ENCODE measurements around the gene GAA.

The GAA gene

GRCh38 chr17:80104956-80105375 lies 3.6 kb downstream of the GAA start:
- DNase-seq, result no peak

DNA sequence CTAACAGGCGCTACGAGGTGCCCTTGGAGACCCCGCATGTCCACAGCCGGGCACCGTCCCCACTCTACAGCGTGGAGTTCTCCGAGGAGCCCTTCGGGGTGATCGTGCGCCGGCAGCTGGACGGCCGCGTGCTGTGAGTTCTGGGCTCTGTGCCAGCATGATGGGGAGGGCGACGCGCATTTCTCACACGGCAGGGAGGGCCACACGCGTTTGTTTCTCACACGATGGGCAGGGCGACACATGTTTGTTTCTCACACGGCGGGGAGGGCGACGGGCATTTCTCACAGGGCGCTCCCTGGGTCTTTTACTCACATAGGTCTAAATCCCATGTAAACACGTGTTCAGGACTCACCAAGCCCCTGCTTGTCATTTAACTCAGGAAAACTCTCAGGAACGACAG lies 4.4 kb downstream of the GAA start:
- DNase-seq, result no peak

DNA sequence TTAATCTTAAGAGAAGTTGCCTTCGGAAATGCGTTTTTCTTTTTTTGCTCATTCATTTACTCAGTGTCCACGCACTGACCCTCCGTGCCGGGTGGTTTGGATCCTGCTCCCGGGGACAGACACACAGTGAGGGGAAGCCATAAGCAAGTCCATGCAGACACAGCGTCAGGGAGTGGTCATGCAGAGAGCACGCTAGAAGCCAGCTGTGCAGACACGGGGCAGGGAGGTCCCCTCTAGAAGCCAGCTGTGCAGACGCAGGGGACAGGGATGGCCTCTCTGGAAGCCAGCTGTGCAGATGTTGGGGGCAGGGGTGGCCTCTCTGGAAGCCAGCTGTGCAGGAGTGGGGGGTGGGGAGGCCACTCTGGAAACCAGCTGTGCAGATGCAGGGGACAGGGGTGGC lies 4.8 kb downstream of the GAA start:
- DNase-seq, result no peak

- no peak for DNase-seq
Measured at GRCh38 chr17:80106751-80107150, 5.4 kb downstream of the GAA start.

- DNase-seq, result no peak
Measured at GRCh38 chr17:80107231-80108021, 6.0 kb downstream of the GAA start.

DNA sequence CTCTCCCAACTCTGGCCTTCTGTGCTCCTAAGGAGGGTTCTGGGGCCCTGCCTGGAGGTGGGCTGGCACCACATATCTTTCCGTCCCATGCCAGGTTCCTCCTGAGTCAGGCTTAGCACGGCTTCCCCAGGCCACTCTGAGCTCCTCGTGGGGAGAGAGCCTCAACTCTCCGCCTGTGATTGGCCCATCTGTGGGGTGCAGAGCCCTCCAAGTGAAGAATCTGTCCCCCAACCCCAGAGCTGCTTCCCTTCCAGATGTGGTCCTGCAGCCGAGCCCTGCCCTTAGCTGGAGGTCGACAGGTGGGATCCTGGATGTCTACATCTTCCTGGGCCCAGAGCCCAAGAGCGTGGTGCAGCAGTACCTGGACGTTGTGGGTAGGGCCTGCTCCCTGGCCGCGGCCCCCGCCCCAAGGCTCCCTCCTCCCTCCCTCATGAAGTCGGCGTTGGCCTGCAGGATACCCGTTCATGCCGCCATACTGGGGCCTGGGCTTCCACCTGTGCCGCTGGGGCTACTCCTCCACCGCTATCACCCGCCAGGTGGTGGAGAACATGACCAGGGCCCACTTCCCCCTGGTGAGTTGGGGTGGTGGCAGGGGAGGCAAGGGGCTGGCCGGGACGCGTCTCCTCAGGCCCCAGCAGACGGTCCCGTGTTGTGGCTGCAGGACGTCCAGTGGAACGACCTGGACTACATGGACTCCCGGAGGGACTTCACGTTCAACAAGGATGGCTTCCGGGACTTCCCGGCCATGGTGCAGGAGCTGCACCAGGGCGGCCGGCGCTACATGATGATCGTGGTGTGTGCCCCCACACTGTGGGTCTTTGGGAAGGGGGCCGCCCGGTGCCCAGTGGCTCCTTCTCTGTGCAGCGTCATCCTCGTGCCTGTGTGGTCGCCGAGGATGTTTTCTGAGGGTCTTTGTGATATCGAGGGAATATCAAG lies 6.9 kb downstream of the GAA start:
- peak; percentile 17 for DNase-seq

DNA sequence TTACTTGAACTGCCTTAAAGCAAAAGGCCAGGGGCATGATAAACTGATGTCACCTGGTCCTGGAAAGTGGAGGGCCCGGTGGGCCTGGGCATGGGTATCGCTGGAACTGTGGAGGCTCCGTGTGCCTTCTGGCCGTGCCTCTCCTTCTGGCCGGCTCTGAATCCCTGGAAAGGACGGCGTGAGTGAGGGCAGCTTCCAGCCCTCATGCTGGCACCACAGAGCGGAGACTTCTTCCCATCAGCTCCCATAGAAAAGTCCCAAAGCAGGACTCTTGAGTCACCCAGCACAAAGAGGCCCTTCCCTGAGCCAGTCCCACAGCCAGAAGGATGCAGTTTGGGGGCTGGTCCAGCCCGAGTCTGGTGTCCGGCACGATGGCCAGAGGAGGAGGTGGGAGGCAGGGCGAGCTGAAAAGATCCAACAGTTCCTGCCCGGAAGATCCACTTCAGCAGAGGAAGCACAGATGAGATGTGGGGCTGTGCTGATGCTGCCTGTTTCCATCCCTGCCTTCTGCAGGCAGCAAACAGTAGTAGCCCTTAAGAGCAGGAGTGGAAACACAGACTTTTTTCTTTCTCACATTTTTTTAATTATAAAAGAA lies 7.8 kb downstream of the GAA start:
- no peak for DNase-seq

- DNase-seq, result peak; percentile 23
Measured at GRCh38 chr17:80109713-80110446, 8.5 kb downstream of the GAA start.

DNA sequence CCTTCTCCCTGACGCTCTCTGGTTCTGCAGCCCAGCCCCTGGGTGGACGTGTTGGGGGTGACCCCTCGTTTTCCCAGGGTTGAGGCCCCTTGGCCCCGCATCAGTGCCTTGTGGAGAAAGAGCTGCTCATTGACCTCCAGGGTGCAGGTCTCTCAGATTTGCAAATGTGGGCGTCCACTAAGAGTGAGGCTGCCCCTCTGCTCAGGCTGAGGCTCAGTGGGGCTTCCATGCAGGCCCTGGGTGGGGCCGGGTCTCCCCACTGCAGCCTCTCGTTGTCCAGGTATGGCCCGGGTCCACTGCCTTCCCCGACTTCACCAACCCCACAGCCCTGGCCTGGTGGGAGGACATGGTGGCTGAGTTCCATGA lies 9.0 kb downstream of the GAA start:
- DNase-seq, result no peak

DNA sequence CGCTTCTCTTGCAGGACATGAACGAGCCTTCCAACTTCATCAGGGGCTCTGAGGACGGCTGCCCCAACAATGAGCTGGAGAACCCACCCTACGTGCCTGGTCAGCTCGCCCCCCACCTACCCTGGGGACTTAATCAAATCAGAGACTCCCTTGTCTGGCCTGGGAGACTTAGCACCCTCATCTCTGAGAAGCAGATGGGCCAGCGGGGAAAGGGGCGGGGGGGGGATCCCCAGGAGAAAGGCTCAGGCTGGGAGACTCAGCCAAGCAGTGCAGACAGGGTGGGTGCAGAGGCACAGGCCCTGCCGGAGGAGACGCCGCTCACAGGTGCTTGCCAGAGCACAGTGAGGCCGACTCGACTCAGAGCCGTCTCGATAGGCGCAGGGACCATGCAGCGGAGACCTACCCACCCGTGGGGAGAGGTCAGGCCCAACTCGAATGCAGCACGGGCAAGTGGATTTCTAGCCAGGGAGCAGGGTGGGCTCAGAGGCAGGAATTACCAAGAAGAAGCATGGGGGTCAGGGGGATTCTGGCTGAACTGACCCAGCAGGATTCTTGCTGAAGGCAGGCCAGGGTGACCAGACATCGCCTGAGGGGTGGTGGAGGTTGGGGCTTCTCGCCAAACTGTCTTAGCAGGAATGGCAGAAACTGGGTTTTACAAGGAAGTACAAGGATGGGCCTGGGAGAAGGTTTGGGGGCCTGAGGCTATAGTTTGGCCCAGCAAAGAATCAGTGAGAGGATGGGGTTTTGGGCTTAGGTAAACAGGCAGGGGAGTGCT lies 9.7 kb downstream of the GAA start:
- DNase-seq, result no peak

GRCh38 chr17:80111702-80112470 lies 10.5 kb downstream of the GAA start:
- no peak for DNase-seq

DNA sequence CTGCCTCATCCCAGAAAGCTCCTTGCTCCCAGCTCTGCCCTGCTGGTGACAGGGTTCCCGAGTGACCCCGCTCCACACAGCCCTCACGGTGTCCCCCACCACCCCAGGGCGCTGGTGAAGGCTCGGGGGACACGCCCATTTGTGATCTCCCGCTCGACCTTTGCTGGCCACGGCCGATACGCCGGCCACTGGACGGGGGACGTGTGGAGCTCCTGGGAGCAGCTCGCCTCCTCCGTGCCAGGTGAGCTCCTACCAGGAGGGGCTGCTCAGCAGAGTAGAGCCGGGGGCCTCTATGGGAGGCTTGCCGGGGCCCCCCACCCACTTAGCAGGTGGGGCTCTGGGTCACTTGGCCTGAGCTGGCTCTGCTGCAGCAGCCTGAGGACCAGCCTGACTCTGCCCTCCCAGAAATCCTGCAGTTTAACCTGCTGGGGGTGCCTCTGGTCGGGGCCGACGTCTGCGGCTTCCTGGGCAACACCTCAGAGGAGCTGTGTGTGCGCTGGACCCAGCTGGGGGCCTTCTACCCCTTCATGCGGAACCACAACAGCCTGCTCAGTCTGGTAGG lies 11.2 kb downstream of the GAA start:
- no peak for DNase-seq

- DNase-seq, result no peak
Measured at GRCh38 chr17:80113033-80113484, 11.7 kb downstream of the GAA start.

DNA sequence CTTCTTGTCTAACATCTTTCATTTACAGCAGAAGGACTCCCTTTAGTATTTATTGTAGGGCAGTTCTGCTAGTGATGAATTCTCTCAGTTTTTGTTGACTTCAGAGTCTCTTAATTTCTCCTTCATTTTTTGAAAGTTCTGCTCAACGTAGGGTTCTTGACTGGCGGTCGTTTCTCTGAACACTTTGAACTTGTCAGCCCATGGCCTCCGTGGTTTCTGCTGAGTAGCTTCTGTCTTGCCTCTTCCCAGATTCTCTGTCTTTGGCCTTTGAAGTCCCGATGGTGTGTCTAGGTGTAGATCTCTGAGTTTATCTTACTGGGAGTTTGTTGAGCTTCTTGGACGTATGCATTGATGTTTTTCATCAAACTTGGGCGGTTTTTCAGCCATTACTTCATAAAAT lies 13.4 kb downstream of the GAA start:
- DNase-seq, result no peak

- no peak for DNase-seq
Measured at GRCh38 chr17:80115159-80115558, 13.8 kb downstream of the GAA start.

- DNase-seq, result no peak
Measured at GRCh38 chr17:80116276-80116920, 15.0 kb downstream of the GAA start.

DNA sequence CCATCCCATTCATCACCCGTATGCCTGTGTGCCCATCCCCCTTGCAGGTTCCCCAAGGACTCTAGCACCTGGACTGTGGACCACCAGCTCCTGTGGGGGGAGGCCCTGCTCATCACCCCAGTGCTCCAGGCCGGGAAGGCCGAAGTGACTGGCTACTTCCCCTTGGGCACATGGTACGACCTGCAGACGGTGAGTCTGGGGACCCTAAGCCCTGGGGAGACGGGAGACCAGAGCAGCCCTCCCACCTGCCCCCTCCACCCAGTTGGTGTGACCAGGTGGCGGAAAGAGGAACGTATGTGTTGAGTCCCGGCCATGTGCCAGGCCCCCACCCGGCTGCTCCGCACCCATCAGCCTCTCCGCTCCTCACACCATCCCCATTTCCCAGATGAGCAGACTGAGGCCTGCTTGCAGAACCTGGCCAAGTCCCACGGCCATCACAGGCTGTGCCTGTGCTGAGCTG lies 15.6 kb downstream of the GAA start:
- DNase-seq, result no peak

DNA sequence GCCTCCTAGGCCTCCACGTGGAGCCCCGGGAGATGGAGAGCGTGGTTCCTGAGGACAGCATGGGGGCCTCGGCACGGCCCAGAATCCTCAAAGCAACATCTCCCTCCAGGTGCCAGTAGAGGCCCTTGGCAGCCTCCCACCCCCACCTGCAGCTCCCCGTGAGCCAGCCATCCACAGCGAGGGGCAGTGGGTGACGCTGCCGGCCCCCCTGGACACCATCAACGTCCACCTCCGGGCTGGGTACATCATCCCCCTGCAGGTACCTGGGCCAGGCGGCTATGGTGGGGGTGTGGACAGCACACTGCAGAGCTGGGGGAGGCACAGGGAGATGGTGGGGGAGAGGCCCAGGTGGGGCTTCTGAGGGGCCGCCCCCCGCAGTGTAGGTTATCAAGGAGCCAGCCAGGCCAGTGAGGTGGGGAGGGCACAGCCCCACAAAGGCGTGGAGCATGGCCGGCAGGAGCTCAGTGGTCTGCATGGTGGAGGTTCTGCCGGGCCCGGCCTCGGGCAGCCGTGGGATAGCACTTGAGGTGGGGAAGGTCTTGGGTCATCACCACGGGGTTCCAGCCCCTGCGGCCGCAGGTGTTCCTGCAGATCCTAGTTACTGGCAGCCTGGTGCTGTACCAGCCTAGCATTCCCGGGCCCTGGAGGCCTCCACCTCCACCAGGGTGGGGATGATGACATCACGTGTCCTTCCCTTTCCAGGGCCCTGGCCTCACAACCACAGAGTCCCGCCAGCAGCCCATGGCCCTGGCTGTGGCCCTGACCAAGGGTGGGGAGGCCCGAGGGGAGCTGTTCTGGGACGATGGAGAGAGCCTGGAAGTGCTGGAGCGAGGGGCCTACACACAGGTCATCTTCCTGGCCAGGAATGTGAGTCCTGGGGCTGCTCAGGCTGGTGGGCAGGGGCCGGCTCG lies 16.4 kb downstream of the GAA start:
- no peak for DNase-seq

GRCh38 chr17:80118601-80119270 lies 17.4 kb downstream of the GAA start:
- no peak for DNase-seq
